ENCODE measurements around the gene HOXD8.

The HOXD8 gene

DNA sequence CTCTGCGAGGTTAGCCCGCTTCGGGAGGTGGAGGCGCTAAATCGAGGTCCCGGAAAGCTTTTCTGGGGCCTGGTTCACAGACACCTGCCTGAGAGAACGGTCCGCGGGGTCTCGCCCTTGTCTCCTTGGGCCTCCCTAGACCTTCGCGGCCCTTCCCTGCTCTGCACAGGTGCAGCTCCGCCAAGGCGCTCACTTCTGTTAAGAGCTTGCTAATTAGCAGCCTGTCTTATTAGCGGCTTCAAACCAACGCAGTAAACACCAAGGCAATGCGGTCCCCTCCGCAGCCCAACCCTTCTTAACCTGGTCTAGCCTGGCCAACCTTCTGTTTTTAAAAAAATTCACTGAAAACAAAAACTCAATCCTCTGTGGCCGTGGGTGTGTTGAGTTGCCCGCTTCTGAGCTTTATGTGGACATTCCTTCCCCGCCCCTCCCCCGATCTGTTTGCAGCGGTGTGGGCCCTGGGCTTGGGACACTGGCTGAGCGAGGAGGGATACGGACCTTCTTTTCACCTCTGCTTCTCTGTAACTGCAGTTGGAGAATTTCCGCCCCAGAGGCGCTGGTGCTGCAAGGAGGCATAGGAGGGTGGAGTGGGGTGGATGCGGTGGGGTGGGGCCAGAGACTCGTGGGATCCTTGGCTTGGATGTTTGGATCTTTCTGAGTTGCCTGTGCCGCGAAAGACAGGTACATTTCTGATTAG is 18.4 kb downstream of the HOXD8 start:
- no peak for DNase-seq (ENCODE audit: low spot score)

DNA sequence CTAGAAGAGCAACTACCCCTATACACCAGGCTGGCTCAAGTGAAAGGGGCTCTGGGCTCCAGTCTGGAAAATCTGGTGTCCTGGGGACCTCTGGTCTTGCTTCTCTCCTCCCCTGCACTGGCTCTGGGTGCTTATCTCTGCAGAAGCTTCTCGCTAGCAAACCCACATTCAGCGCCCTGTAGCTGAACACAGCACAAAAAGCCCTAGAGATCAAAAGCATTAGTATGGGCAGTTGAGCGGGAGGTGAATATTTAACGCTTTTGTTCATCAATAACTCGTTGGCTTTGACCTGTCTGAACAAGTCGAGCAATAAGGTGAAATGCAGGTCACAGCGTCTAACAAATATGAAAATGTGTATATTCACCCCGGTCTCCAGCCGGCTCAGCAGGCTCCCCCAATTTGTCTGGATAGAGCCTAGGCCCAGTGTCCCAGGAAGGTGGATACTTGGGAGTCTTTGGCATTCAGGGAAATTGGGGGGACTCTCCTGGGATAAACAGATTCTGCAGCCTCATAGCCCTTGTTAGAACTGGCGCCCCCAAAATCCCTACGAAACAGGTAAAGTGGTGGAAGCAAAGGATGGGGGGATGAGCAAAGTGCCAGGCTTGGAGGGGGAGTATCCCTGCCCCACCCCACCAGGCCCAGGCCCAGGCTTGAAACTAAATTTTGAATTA is 19.4 kb downstream of the HOXD8 start:
- no peak for DNase-seq (ENCODE audit: low spot score)

DNA sequence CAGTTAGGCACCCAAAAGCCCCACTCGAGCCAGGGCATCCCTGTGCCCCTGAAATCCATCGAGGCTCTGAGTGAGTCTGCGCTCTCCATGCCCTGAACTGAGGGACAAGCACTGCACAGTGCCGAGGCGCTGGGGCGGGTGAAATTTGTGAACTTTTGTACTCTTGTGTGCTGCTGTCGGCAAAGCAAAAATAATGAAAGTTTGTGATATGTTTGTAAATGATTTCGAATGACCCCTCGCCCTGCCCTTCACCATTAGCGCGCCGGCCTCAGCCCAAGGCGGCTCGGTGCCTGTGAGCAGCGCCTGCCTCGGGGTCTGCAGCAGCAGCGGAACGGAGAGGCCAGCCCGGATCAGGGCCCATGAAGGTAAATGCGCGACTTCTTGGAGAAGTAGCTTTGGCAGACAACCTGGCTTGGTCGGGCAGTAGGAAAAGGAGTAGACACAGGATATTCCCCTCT is 20.0 kb downstream of the HOXD8 start:
- DNase-seq (ENCODE audit: low spot score), result no peak

DNA sequence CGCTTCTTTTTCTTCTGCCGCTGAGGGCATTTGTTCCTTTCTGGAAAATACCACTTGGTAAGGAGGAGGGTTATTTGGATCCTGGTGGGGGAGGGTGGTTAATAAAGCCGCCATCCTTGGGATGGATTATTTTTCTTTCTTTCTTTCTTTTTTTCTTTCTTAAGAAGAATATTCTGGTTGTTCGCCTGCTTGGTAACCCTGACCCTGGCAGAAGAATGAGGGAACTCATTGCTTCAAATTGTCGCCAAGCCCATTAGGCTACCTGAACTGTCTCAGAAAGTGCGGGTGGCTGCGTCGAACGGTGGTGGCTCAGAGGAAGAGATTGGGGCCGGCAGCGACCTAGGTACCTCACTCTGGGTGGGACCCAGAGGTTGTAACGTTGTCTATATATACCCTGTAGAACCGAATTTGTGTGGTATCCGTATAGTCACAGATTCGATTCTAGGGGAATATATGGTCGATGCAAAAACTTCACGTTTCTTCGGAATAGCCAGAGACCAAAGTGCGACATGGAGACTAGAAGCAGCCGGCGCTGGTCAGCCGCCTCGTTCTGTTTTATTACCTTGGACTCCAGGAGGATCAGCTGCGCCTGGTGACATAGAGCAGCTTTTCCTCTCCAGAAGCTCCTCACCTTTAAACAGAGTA is 20.6 kb downstream of the HOXD8 start:
- no peak for DNase-seq (ENCODE audit: low spot score)

DNA sequence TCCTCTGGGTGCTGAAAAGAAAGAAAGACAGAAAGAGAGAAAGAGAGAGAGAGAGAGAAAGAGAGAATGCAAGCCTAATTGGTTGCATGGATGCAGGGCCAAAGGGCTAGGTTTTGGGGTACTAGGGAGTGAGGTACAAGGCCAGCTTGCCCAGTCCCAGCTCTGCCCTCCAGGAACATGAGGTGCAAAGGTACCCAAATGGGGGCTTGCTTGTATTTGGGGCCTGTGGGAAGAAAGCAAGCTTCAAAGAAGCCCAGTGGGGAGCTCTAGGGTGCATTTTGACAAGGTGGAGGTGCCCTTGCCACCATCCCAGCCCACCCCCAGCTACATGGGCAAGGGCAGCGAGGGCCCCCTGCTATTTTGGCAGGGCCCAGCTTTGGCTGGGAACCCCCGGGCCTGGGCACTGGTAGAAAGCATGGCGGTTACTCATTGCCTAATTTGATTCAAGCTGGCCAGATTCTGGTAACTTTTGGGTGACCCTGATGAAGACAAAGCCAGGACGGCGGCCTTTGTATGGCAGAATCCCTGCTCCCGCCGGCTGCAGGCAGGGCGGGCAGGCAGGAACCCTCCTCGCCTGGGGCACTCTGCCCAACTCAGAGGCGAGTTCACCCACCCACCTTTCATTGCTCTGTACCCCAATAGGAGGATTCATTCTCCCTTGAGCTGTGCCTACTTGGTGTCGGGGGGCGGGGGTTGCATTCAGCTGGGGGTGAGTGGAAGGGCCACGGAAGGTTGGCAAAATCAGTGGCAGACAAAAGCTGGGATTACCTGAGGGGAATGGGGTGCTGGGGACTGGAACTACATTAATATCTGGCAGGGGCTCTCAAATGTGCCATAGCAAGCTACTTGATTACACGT is 21.3 kb downstream of the HOXD8 start:
- DNase-seq (ENCODE audit: low spot score), result no peak

DNA sequence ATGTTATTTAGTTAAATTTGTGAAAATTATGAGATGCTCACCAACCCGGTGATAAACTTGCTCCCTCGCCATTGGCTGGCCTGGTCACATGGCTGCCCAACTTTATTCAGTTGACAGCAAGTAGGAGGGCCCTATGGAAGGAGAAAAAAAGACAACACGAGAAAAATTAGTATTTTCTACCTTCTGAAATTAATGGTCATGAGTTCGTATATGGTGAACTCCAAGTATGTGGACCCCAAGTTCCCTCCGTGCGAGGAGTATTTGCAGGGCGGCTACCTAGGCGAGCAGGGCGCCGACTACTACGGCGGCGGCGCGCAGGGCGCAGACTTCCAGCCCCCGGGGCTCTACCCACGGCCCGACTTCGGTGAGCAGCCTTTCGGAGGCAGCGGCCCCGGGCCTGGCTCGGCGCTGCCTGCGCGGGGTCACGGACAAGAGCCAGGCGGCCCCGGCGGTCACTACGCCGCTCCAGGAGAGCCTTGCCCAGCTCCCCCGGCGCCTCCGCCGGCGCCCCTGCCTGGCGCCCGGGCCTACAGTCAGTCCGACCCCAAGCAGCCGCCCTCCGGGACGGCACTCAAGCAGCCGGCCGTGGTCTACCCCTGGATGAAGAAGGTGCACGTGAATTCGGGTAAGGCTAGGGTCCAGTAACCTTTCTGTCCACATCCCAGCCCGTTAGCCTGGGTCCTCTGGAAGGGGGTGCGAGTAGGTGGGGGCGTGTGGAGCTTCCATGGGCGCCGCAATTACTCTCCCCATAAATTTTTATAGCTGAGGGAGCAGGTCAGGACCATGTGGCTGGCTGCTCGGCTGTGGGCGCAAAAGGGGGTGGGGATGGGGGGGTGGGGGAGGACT is 22.2 kb downstream of the HOXD8 start, which contains the start of gene HOXD4:
Gene HOXD4, plus strand, starts transcription at position 109 of the 846 bp plus-strand sequence. Its CDS starts 84 bp downstream, at position 193.
- DNase-seq (ENCODE audit: low spot score), result no peak

DNA sequence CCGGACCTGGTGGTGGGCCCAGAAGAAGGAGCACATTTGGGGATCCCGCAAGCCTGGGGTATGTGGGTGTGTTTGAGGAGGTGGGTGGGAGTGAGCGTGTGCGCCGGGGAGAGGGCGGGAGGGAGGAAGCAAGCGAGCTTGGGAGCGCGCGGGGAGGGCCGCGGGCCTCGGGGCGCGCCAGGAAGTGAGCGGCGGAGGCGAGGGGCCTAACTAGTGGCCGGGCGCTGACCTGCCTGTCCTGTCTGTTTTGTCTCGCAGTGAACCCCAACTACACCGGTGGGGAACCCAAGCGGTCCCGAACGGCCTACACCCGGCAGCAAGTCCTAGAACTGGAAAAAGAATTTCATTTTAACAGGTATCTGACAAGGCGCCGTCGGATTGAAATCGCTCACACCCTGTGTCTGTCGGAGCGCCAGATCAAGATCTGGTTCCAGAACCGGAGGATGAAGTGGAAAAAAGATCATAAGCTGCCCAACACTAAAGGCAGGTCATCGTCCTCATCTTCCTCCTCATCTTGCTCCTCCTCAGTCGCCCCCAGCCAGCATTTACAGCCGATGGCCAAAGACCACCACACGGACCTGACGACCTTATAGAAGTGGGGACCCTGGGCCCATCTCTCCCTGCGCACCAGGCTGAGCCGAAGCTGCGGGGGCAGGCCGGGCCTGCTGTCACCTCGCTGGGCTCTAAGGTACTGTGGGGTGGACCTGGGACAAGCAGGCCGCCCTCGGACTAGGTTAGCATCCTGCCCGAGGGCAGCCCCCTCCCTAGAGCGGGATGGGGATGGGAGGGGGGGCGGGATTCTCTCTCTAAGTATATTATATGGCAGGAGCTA is 23.1 kb downstream of the HOXD8 start:
- DNase-seq (ENCODE audit: low spot score), result no peak

DNA sequence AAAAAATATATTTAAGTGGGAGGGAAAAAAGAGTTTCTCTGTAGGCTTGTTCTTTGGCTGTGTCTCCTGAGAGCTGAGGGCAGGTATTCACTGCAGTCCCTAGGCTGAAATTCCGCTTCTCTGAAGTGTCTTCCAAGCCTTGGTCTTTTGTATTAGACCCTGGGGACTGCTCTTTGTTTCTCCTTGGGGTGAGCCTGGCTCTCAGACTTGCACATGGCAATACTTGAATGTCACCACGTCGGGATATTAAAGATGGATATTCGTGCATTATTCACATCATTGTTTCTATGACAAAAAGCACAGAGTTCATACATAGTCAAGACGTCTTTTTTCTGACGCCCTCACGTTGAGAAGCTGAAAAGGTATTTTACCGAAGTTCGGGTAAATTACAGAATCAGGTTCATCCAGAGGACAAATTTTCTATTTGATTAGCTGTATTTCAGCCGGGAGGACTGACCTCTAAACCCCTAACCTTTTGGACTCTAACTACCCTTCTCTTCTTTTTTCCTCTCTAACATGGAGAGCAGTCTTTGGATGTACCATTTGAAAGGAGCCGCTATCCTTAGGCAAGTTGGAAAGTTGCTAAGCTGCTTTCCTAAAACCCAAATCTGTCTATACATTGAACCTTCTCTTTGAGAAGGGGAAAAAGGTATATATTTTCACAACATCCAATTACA is 25.2 kb downstream of the HOXD8 start:
- DNase-seq (ENCODE audit: low spot score), result no peak

DNA sequence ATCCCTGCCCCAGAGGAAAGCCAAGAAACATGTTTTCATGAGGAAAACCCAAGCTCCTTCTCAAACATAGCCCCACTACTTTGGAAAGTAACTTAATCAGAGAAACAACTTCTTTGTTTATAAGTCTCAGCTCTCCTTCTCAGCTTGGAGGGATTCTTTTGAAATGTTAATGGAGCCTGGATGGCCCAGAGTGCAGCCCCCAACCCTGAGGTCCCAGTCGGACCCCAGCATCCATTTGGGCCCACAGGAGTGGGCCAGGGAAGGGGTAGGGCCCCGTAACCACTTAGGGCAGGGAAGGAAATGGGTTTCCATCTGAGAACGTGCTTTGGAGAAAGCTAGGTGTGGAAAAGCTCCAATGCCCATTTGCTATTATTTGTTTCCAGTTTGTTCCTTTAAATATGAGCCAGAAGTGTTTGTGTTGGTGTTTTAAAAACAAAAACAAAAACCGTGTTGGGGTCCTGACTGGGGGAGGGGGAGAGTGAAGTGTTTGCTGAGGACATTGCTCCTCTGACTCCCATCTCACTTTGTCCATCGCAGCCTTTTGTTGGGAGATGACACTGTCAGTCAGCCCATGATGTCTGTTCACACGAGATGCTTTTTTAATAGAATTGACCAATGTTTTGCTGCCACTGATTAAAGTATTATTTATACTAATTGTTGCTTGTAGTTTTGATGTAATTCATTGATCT is 26.0 kb downstream of the HOXD8 start:
- DNase-seq (ENCODE audit: low spot score), result no peak

DNA sequence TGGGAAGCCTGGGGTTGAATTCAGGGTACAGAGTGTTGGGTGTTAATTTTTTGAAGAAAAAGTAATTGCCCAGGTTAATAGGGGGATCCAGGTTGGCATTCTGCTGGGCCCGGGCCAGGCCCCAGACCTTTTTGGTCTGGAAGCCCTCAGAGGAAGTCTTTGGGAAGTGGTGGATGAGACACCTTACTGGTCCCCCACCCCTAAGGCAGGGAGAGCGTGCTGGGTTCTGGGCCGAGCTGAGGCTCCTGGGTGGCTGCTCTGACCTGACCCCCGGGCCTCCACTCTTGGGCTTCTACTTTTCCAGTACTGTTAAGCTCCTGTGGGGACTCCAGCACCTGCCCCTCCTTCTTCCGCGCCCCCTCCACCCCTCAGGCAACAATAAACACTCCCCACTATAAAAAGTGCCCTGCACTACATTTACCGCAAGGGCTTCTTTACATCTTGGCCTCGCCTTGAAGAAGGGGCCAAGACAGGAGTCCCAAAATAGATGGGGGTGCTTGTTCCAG is 26.8 kb downstream of the HOXD8 start:
- DNase-seq (ENCODE audit: low spot score), result no peak

DNA sequence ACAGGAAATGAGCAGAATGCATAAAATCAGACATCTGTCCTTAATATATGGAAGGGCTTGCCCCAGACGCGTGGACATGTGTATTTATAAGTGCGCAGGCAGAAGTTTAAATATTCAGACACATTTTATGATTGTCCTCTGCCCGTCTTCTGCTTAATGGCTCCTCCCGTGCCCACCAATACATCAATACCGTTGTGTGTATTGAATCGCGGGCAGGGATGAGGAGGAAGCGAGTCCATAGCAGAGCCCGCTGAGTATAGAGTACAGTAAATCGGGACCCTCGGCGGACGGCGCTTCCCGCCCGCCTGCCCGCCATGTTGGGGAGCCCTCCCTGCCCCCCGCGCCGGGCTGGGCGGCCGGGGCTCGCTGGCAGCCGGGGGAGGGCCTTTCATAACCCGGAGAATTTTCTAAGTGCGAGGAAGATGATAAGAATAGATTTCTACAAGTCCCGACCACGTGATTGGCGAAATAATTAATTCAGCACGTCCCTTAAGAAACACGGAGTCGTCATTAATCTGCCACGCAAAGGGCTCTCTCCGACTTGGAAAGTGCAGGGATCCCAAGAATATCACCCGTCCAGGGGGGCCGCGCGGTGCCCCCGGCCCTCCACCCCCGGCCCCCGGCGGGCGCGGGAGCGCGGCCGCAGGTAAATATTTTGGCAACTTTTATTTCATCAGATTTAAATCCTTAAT is 27.4 kb downstream of the HOXD8 start, which contains the start of gene HOXD3:
Gene HOXD3, plus strand, starts transcription at position 501 of the 692 bp plus-strand sequence. CDS start 11,808 bp downstream, outside the sequence.
- DNase-seq (ENCODE audit: low spot score), result no peak

DNA sequence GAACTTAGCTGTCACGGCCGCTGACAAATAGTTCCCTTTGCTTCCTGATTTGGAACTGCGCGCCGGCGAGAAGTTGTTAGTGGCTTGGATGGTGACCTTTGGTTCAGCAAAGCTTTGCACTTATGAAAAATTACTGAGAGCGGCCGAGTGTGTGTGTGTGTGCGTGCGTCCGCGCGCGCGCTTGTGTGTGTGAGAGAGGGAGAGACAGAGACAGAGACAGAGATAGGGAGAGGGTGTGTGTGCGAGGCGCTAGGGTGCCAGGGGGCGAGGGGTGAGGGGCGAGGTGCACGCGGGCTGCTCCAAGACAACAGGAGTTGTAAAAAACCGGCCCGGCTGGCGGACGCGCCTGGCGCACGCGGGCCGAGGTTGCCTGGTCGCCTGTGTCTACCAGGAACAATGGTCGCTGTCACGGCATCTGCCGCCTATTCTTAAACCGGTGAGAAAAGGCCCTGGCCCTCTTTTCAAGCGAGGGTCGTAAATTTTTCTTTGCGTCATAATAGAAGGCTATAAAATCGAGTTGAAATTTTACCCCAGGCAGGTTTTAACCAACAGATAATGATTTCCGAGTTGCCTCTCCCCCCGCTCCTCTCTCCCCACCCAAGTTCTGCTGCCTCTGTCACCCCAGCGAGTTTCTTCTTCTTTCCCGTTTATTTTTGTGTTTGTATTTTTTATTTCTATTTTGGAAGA is 28.1 kb downstream of the HOXD8 start:
- DNase-seq (ENCODE audit: low spot score), result no peak

DNA sequence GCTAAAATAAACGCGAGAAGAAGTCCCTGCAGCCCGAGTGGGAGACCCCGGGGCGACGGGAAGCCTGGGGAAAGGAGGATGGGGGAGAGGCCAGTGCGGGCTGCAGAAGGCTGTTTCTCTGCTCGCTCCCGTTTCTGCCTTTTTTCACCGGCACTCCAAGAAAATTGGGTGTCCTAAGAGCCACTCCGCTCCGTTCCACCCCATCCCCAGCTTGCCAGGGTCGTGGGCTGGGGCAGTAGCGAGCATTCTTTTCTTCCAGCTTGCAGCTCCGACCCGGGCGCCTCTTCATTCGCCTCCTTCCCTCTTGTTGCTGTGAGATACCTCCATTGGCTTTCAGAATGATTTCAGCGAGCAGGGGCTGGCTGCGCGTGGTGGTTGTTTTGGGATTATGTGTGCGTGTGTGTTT is 28.7 kb downstream of the HOXD8 start:
- DNase-seq (ENCODE audit: low spot score), result no peak

DNA sequence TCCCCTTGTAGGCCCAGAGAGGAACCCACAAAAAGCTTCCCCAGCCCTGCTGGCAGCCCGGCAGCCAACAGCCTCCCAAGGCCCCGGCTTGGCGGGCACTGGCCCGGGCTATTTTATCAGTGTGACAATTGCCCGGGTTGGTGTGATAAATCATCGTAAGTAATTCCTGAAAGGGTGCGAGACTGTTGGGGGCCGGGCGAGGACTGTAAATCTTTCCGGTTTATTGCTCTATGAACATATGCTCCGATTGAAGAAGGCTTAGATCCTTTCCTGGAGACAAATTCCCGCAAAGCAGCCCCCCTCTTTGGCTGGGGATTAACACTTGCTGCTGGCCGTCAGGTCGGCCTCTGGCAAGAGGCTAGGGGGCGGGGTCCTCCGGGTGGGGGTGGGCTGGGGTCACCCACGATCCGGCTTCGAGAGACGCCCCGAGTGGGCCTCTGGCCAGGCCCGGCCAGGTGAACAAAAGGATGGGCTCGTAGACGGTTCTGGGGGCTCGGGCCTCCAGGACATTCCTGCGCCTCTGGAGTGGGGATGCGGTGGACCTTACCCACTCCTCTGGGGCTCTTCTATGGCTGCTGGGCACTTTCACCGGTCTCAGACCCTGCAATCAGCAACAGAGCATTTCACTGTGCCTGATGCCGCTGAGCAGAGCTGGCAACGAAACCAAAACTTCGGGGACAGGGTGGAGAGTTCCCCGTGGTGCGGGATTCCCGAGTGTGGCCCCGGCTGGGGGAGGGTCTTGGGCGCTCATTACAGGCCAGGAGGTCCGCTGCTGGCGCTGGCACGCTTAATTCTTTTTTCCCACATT is 29.6 kb downstream of the HOXD8 start:
- no peak for DNase-seq (ENCODE audit: low spot score)

DNA sequence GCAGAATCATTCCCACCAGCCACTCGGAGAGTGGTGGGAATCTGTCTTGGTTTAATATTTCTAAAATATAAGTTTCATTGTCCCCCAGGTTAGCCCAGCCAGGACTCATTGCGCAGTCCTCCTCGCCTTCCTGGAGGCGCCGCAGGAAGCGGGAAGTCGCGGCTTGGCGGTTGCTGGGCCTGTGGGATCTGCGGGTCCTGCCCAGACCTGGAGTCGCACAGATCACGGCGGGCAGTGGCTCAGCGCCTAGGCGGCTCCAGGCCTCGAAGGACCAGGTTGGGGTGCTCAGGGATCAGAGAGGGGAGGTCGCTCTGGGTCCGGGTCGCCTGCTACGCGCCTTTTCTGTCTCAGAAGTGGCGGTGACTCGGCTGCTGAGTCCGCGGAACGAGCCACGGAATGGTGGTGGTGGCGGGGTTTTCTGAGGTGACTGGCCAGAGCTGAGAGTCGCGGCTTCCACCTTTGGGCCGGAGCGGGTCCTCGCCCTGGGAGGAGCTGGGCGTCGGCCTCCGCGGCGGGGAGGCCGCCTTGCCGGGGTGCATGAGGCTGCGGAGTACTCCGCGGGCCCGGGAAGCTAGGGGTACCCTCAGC is 30.3 kb downstream of the HOXD8 start:
- no peak for DNase-seq (ENCODE audit: low spot score)

DNA sequence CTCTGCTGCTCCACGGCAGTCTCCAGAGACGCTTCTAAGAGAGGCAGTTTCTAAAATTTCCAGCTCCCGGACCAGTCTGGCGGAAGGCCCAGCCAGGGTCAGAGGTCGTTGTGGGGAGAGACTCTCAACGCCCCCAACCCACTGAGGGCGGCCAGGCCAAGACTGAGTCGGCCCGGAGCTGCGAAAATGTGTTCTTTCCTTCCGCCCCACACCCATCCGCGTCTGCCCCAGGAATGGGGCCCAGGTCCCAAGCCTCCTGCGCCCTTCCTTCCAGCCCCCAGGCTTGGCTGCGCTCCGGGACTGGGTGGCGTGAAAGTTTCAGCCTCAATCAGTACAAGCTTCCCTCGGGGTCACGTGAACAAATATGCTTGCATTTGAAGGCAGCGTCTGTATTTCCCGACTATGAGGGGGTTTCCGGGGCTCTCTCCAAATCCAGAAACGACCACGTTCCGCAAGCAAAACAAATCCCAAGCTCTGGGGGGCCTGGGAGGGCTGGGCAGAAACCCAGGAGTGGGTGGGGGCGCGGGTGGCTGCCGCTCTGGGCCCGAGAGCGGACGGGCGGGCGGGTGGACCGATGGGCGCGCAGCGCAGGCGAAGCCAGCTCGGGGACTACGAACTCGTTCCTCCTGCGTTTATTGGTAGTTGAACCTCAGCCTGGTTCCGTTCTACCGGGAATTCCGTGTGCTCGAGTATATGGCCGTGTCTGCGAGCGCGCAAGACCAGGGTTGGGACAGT is 30.9 kb downstream of the HOXD8 start:
- no peak for DNase-seq (ENCODE audit: low spot score)

Data from activated CD4-positive, alpha-beta T cell treated with anti-CD3 and anti-CD28 coated beads, Interleukin-2, Interleukin-4, amounts not matched to agents 100 ng/mL and 50 ng/mL, durations not matched to agents 16 hours and 8 hours (primary cell).